HepG2 (cell line): ENCODE results near the gene INTS7. TPM values are rescaled to one million over a fixed set of nuclear protein-coding genes. Genes with fewer than 3 reads are reported as not detected.

Experiments
- CBX2 ChIP-seq, 2 experiments: fragments of 200-600 bp in 1 of 2; sonication (generic); formaldehyde crosslinking in 1 of 2; IDR thresholded peaks; 2 replicates each; pipeline versions ENCODE4 v1.7.0 to v1.8.1; 2018 to 2022; ENCODE audit warnings: low read depth in 2 of 2, low read length in 1 of 2, mild to moderate bottlenecking in 1 of 2, missing genetic modification reagents in 1 of 2
- DMAP1 ChIP-seq: IDR thresholded peaks from 2 replicates; pipeline ENCODE4 v1.6.1; 2016
- ELF3 ChIP-seq: IDR thresholded peaks from 2 replicates; pipeline ENCODE4 v1.6.1; 2016; ENCODE audit warnings: missing genetic modification reagents, missing compliant biosample characterization
- HDAC6 ChIP-seq: fragments of 200-600 bp; sonication (generic); IDR thresholded peaks from 2 replicates; pipeline ENCODE4 v1.7.0; 2017; ENCODE audit warnings: mild to moderate bottlenecking, antibody characterized with exemption, low read length, low read depth
- KDM6A ChIP-seq: IDR thresholded peaks from 2 replicates; pipeline ENCODE4 v1.6.1; 2016; ENCODE audit warnings: low read depth
- MAZ ChIP-seq, 2 experiments: sonication (generic) in 1 of 2; formaldehyde crosslinking in 1 of 2; IDR thresholded peaks; 2 replicates each; pipeline versions ENCODE4 v1.5.0 to v1.6.1; 2012 to 2020; ENCODE audit warnings: low read depth in 2 of 2, mild to moderate bottlenecking in 2 of 2, borderline replicate concordance in 1 of 2, improper control_type of control experiment in 1 of 2, low read length in 1 of 2, missing genetic modification reagents in 1 of 2, moderate library complexity in 1 of 2
- MLLT10 ChIP-seq: sonication (generic); formaldehyde crosslinking; IDR thresholded peaks from 2 replicates; pipeline ENCODE4 v1.4.0; 2020; ENCODE audit warnings: missing genetic modification reagents
- NFIC ChIP-seq: IDR thresholded peaks from 2 replicates; pipeline ENCODE4 v1.6.1; 2012; ENCODE audit warnings: mild to moderate bottlenecking, low read length, inconsistent platforms
- SNRNP70 ChIP-seq: fragments of 200-400 bp; formaldehyde crosslinking; IDR thresholded peaks from 2 replicates; pipeline ENCODE4 v1.6.1; 2017; ENCODE audit warnings: mild to moderate bottlenecking, low read depth, low read length, moderate library complexity
- TAF1 ChIP-seq: sonication (generic); formaldehyde crosslinking; IDR thresholded peaks from 2 replicates; pipeline ENCODE4 v1.4.0; 2020; ENCODE audit warnings: missing genetic modification reagents
- ZNF143 ChIP-seq: sonication (generic); formaldehyde crosslinking; IDR thresholded peaks from 2 replicates; pipeline ENCODE4 v1.4.0; 2020; ENCODE audit warnings: missing genetic modification reagents
- ZNF234 ChIP-seq: sonication (generic); formaldehyde crosslinking; conservative IDR thresholded peaks from 2 replicates; pipeline ENCODE4 v1.5.1; 2020; ENCODE audit warnings: mild to moderate bottlenecking, missing genetic modification reagents
- ZNF235 ChIP-seq: sonication (generic); formaldehyde crosslinking; IDR thresholded peaks from 2 replicates; pipeline ENCODE4 v1.8.1; 2023; ENCODE audit warnings: mild to moderate bottlenecking, missing genetic modification reagents, borderline replicate concordance
- ZNF552 ChIP-seq: sonication (generic); formaldehyde crosslinking; IDR thresholded peaks from 2 replicates; pipeline ENCODE4 v1.9.0; 2022; ENCODE audit warnings: missing genetic modification reagents, mild to moderate bottlenecking, borderline replicate concordance
- ZNF598 ChIP-seq: sonication (generic); formaldehyde crosslinking; IDR thresholded peaks from 2 replicates; pipeline ENCODE4 v1.5.1; 2020; ENCODE audit warnings: mild to moderate bottlenecking, missing genetic modification reagents, borderline replicate concordance
- ZNF746 ChIP-seq: sonication (generic); formaldehyde crosslinking; IDR thresholded peaks from 2 replicates; pipeline ENCODE4 v1.8.0; 2022; ENCODE audit warnings: mild to moderate bottlenecking, missing genetic modification reagents
- polyA plus RNA-seq, 8 experiments: library from polyadenylated mRNA; depleted of rRNA in 3 of 8; stranded (reverse) in 7 of 8; unstranded in 1 of 8; fragments of >200 nt; fragmentation: Illumina TruSeq in 4 of 8; extraction: Trizol in 4 of 8; gene quantifications; 2 replicates each; pipeline versions ENCODE4 v1.2.1 to v1.2.3, GENCODE V29; 2011 to 2016; ENCODE audit warnings: low read depth in 4 of 8, missing spikeins in 1 of 8, mixed read lengths in 1 of 8; ENCODE audit not compliant: insufficient read depth in 1 of 8
- total RNA-seq, 5 experiments: library from RNA; depleted of rRNA; stranded (reverse); fragments of >200 nt; fragmentation: Illumina TruSeq; extraction: Trizol; gene quantifications; 2 replicates each; pipeline ENCODE4 v1.2.3, GENCODE V29; 2016; ENCODE audit warnings: low read depth in 1 of 5
- TF ChIP-seq, protein P1 (sequence below): sonication (generic); formaldehyde crosslinking; IDR thresholded peaks from 2 replicates; pipeline ENCODE4 v1.4.0; 2020; ENCODE audit warnings: missing genetic modification reagents, borderline replicate concordance
- TF ChIP-seq, protein P2 (sequence below): sonication (generic); formaldehyde crosslinking; IDR thresholded peaks from 2 replicates; pipeline ENCODE4 v1.4.0; 2020; ENCODE audit warnings: missing genetic modification reagents, mild to moderate bottlenecking, borderline replicate concordance
- TF ChIP-seq, protein P3 (sequence below): sonication (generic); formaldehyde crosslinking; IDR thresholded peaks from 2 replicates; pipeline ENCODE4 v1.8.1; 2023; ENCODE audit warnings: mild to moderate bottlenecking, moderate library complexity, missing genetic modification reagents
- TF ChIP-seq, protein P4 (sequence below): sonication (generic); formaldehyde crosslinking; IDR thresholded peaks from 2 replicates; pipeline ENCODE4 v1.4.0; 2020; ENCODE audit warnings: mild to moderate bottlenecking, low read depth, missing genetic modification reagents

Gene INTS7
- total and polyA plus RNA-seq, 2 of the 13 experiments (the other 11 are each of a cell fraction or from before 2014, with no cell fraction given) = 18.3 to 22.4 TPM

DNA sequence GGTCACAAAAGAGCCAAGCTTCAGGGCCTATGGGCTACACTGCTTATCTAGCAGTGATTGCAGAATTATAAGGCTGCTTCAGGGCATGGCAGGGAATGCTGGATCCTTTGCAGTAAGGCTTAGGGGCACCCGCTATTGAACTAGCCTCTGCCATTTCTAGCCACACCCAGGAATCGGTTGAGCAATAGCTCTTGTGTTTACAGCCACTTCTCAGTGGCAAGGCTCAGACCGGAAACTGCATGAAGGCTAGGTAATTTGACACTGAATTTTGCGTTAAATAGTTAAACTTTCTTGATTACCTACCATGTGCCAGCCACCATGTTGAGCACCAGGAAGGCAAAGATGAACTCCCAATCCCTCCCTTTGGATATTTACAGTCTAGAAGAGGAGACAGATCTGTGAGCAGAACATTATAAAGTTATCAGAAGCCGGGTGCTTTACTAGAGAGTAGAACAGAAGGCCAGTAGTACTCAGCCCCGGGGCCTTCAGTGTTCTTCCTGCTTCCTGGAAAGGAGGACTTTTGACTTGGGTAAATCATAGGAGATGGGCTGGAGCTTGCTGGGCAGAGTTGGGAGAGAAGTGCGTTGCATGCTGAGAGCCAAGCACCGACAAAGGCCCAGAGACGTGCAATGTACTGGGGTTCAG is 106.2 kb downstream of the INTS7 start (continued):
- TF ChIP-seq, protein P1, sequence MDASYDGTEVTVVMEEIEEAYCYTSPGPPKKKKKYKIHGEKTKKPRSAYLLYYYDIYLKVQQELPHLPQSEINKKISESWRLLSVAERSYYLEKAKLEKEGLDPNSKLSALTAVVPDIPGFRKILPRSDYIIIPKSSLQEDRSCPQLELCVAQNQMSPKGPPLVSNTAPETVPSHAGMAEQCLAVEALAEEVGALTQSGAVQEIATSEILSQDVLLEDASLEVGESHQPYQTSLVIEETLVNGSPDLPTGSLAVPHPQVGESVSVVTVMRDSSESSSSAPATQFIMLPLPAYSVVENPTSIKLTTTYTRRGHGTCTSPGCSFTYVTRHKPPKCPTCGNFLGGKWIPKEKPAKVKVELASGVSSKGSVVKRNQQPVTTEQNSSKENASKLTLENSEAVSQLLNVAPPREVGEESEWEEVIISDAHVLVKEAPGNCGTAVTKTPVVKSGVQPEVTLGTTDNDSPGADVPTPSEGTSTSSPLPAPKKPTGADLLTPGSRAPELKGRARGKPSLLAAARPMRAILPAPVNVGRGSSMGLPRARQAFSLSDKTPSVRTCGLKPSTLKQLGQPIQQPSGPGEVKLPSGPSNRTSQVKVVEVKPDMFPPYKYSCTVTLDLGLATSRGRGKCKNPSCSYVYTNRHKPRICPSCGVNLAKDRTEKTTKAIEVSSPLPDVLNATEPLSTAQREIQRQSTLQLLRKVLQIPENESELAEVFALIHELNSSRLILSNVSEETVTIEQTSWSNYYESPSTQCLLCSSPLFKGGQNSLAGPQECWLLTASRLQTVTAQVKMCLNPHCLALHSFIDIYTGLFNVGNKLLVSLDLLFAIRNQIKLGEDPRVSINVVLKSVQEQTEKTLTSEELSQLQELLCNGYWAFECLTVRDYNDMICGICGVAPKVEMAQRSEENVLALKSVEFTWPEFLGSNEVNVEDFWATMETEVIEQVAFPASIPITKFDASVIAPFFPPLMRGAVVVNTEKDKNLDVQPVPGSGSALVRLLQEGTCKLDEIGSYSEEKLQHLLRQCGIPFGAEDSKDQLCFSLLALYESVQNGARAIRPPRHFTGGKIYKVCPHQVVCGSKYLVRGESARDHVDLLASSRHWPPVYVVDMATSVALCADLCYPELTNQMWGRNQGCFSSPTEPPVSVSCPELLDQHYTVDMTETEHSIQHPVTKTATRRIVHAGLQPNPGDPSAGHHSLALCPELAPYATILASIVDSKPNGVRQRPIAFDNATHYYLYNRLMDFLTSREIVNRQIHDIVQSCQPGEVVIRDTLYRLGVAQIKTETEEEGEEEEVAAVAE = no peak
- no peak for TF ChIP-seq ZNF234 (CRISPR knock-in tag)
- TF ChIP-seq, protein P2, sequence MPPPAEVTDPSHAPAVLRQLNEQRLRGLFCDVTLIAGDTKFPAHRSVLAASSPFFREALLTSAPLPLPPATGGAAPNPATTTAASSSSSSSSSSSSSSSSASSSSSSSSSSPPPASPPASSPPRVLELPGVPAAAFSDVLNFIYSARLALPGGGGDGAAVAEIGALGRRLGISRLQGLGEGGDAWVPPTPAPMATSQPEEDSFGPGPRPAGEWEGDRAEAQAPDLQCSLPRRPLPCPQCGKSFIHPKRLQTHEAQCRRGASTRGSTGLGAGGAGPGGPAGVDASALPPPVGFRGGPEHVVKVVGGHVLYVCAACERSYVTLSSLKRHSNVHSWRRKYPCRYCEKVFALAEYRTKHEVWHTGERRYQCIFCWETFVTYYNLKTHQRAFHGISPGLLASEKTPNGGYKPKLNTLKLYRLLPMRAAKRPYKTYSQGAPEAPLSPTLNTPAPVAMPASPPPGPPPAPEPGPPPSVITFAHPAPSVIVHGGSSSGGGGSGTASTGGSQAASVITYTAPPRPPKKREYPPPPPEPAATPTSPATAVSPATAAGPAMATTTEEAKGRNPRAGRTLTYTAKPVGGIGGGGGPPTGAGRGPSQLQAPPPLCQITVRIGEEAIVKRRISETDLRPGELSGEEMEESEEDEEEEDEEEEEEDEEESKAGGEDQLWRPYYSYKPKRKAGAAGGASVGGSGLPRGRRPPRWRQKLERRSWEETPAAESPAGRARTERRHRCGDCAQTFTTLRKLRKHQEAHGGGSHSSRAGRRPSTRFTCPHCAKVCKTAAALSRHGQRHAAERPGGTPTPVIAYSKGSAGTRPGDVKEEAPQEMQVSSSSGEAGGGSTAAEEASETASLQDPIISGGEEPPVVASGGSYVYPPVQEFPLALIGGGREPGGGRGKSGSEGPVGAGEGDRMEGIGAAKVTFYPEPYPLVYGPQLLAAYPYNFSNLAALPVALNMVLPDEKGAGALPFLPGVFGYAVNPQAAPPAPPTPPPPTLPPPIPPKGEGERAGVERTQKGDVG (CRISPR knock-in tag) = peak; percentile 63; the same call in 1 of the 2 replicates
- TF ChIP-seq, protein P3, sequence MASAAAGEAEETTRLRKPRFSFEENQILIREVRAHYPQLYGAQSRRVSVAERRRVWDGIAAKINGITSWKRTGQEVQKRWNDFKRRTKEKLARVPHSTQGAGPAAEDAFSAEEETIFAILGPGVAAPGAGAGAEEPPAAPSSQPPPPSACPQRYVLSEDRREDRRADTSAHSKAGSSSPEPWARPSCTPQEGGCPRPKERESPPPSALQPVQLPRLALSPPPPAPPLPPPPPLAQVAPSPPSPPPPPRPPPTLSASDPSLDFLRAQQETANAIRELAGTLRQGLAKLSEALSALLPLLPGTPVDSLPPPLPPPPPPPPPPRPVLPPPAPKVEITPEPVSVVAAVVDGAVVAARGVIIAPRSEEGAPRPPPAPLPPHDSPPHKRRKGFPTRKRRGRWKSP (CRISPR knock-in tag) = 0 out of 2 replicates have a peak, but pooled peaks have one; percentile 69
- TF ChIP-seq ZNF552 (CRISPR knock-in tag) = no peak
- TF ChIP-seq TAF1 (CRISPR knock-in tag) = no peak
- no peak for TF ChIP-seq NFIC
- TF ChIP-seq SNRNP70 = no peak
- no peak; the same call in 1 of the 2 replicates for TF ChIP-seq ZNF143 (CRISPR knock-in tag)
- no peak for TF ChIP-seq ZNF235
- TF ChIP-seq DMAP1 (CRISPR knock-in tag) = peak; percentile 45; the same call in 1 of the 2 replicates
- no peak for TF ChIP-seq MLLT10 (CRISPR knock-in tag)
- 0 out of 2 replicates have a peak, but pooled peaks have one; percentile 34 for TF ChIP-seq ZNF746 (CRISPR knock-in tag)
- TF ChIP-seq, protein P4, sequence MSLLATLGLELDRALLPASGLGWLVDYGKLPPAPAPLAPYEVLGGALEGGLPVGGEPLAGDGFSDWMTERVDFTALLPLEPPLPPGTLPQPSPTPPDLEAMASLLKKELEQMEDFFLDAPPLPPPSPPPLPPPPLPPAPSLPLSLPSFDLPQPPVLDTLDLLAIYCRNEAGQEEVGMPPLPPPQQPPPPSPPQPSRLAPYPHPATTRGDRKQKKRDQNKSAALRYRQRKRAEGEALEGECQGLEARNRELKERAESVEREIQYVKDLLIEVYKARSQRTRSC (CRISPR knock-in tag) = no peak
- TF ChIP-seq ZNF598 (CRISPR knock-in tag) = no peak
- peak; percentile 77 for TF ChIP-seq ELF3 (CRISPR knock-in tag)
- TF ChIP-seq HDAC6 = no peak
- TF ChIP-seq MAZ (IDR thresholded peaks at IDR 0.05; ENCODE audit: borderline replicate concordance, low read depth, low read length) = no peak
- TF ChIP-seq MAZ (CRISPR knock-in tag; IDR thresholded peaks at IDR 0.05; ENCODE audit: low read depth) = no peak
- TF ChIP-seq KDM6A (CRISPR knock-in tag) = no peak
- TF ChIP-seq CBX2 (IDR thresholded peaks at IDR 0.05; ENCODE audit: low read depth, low read length) = no peak
- TF ChIP-seq CBX2 (CRISPR knock-in tag; IDR thresholded peaks at IDR 0.05; ENCODE audit: low read depth) = no peak
